Measurements from ENCODE around the gene DMD. TPM values are rescaled to one million over a fixed set of nuclear protein-coding genes. Genes with fewer than 3 reads are reported as not detected.

DMD gene
- total RNA-seq, 1 donor: 32.4 TPM

GRCh38 chrX:31130457-31131220, 2080.7 kb downstream of the DMD start:
- no peak overlapping the region for H3K4me3 ChIP-seq (ENCODE audit: low read depth, low read length)
- no peak for TF ChIP-seq CTCF (IDR thresholded peaks at IDR 0.05; ENCODE audit: insufficient read depth, low read depth, low read length)
- DNase-seq (ENCODE audit: low read depth): peak; percentile 74

- DNase-seq (ENCODE audit: low read depth): no peak
- TF ChIP-seq CTCF (IDR thresholded peaks at IDR 0.05; ENCODE audit: insufficient read depth, low read depth, low read length): no peak
Measured at GRCh38 chrX:31128855-31129254, 2082.5 kb downstream of the DMD start.

GRCh38 chrX:31127716-31128115, 2083.6 kb downstream of the DMD start:
- H3K4me3 ChIP-seq (ENCODE audit: low read depth, low read length): no peak overlapping the region
- TF ChIP-seq CTCF (IDR thresholded peaks at IDR 0.05; ENCODE audit: insufficient read depth, low read depth, low read length): no peak
- no peak for DNase-seq (ENCODE audit: low read depth)

More at GRCh38 chrX:31128855-31129254, 2082.5 kb downstream of the DMD start:
- no peak overlapping the region for H3K4me3 ChIP-seq (ENCODE audit: low read depth, low read length)

GRCh38 chrX:31126205-31126604, 2085.1 kb downstream of the DMD start:
- TF ChIP-seq CTCF (IDR thresholded peaks at IDR 0.05; ENCODE audit: insufficient read depth, low read depth, low read length): no peak
- DNase-seq (ENCODE audit: low read depth): peak; percentile 28
- H3K4me3 ChIP-seq (ENCODE audit: low read depth, low read length): no peak overlapping the region

- no peak for TF ChIP-seq CTCF (IDR thresholded peaks at IDR 0.05; ENCODE audit: insufficient read depth, low read depth, low read length)
- no peak for DNase-seq (ENCODE audit: low read depth)
Measured at GRCh38 chrX:31124536-31124935, 2086.8 kb downstream of the DMD start.

GRCh38 chrX:31123335-31123734, 2088.0 kb downstream of the DMD start:
- no peak overlapping the region for H3K4me3 ChIP-seq (ENCODE audit: low read depth, low read length)
- DNase-seq (ENCODE audit: low read depth): no peak
- TF ChIP-seq CTCF (IDR thresholded peaks at IDR 0.05; ENCODE audit: insufficient read depth, low read depth, low read length): no peak

More at GRCh38 chrX:31124536-31124935, 2086.8 kb downstream of the DMD start:
- H3K4me3 ChIP-seq (ENCODE audit: low read depth, low read length): no peak overlapping the region

- no peak for TF ChIP-seq CTCF (IDR thresholded peaks at IDR 0.05; ENCODE audit: insufficient read depth, low read depth, low read length)
- no peak overlapping the region for H3K4me3 ChIP-seq (ENCODE audit: low read depth, low read length)
- no peak for DNase-seq (ENCODE audit: low read depth)
Measured at GRCh38 chrX:31117266-31117665, 2094.1 kb downstream of the DMD start.
